H1 (cell line): ENCODE data around the gene TINAG. TPM values are rescaled to one million over a fixed set of nuclear protein-coding genes. Genes with fewer than 3 reads are reported as not detected.

Experiments used
- CTCF ChIA-PET: fragments of 300-600 bp; sonication (Branson Sonifier 250); formaldehyde crosslinking; loops from one replicate; lab custom pipeline; 2021; ENCODE audit not compliant: partially characterized antibody; lab: Charles Lee
- POLR2A ChIA-PET: fragments of 300-600 bp; sonication (Branson Sonifier 250); formaldehyde crosslinking; loops from one replicate; lab custom pipeline; 2021; ENCODE audit warnings: inconsistent platforms; ENCODE audit not compliant: partially characterized antibody; lab: Charles Lee
- DNase-seq, 2 experiments: peaks; one replicate each; pipeline versions ENCODE4 v3.0.0 to v3.0.0-alpha.2; 2010 to 2022; ENCODE audit warnings: low spot score in 2 of 2, low read depth in 1 of 2, mixed read lengths in 1 of 2
- FAIRE-seq: peaks from 2 replicates; lab custom pipeline; 2011; peaks lifted over from hg19 to GRCh38; lab: Jason Lieb, UNC
- H2AFZ ChIP-seq: 2 replicates; pipeline ENCODE4 v1.8.1; 2012; ENCODE audit warnings: low read length, inconsistent platforms
- H2AK5ac ChIP-seq: 2 replicates; pipeline ENCODE4 v1.6.1; 2013; ENCODE audit warnings: low read depth, low read length
- H2BK120ac ChIP-seq: replicated peaks from 2 replicates; pipeline ENCODE3; 2013; ENCODE audit warnings: low read depth, low read length, inconsistent platforms
- H2BK12ac ChIP-seq: 2 replicates; pipeline ENCODE4 v1.6.1; 2013; ENCODE audit warnings: low read depth, low read length
- H2BK15ac ChIP-seq: 2 replicates; pipeline ENCODE4 v1.6.1; 2013; ENCODE audit warnings: low read length
- H2BK20ac ChIP-seq: 2 replicates; pipeline ENCODE4 v1.6.1; 2013; ENCODE audit warnings: low read length
- H2BK5ac ChIP-seq: 2 replicates; pipeline ENCODE4 v1.6.1; 2013; ENCODE audit warnings: low read depth, low read length
- H3K14ac ChIP-seq: 2 replicates; pipeline ENCODE4 v1.6.1; 2013; ENCODE audit warnings: inconsistent platforms; ENCODE audit not compliant: insufficient read length
- H3K18ac ChIP-seq: 2 replicates; pipeline ENCODE4 v1.6.1; 2013; ENCODE audit warnings: low read length; ENCODE audit errors: extremely low read depth
- H3K23ac ChIP-seq: 2 replicates; pipeline ENCODE4 v1.6.1; 2013; ENCODE audit warnings: inconsistent platforms; ENCODE audit not compliant: insufficient read length
- H3K23me2 ChIP-seq: 2 replicates; pipeline ENCODE4 v1.6.1; 2013; ENCODE audit warnings: low read depth, low read length
- H3K27ac ChIP-seq: 2 replicates; pipeline ENCODE4 v1.6.1; 2011; ENCODE audit warnings: low read depth, low read length, inconsistent platforms
- H3K27me3 ChIP-seq, 4 experiments: replicated peaks in 1 of 4; 1 replicate in 1 of 4; 2 replicates in 3 of 4; pipeline versions ENCODE4 v1.6.1 to v1.8.1; 2011 to 2013; ENCODE audit warnings: low read length in 3 of 4, mild to moderate bottlenecking in 3 of 4, inconsistent platforms in 2 of 4, mixed read lengths in 2 of 4, moderate library complexity in 1 of 4; ENCODE audit not compliant: control insufficient read depth in 3 of 4, insufficient read depth in 3 of 4; ENCODE audit errors: extremely low read depth in 1 of 4
- H3K36me3 ChIP-seq, 4 experiments: 2 replicates each; pipeline versions ENCODE4 v1.6.1 to v1.8.1; 2011 to 2013; ENCODE audit warnings: mild to moderate bottlenecking in 4 of 4, low read length in 3 of 4, moderate library complexity in 2 of 4, control low read depth in 1 of 4, inconsistent platforms in 1 of 4; ENCODE audit not compliant: insufficient read depth in 4 of 4, control insufficient read depth in 2 of 4
- H3K4ac ChIP-seq: replicated peaks from 2 replicates; pipeline ENCODE3; 2013; ENCODE audit warnings: low read length, low read depth, mixed read lengths, inconsistent platforms; ENCODE audit not compliant: insufficient read length
- H3K4me1 ChIP-seq, 4 experiments: replicated peaks in 1 of 4; 1 replicate in 1 of 4; 2 replicates in 3 of 4; pipeline versions ENCODE4 v1.6.1 to v1.8.1; 2011 to 2013; ENCODE audit warnings: low read length in 3 of 4, inconsistent platforms in 2 of 4, mixed read lengths in 1 of 4; ENCODE audit not compliant: insufficient read depth in 4 of 4, control insufficient read depth in 3 of 4
- H3K4me2 ChIP-seq, 2 experiments: 2 replicates each; pipeline versions ENCODE4 v1.6.1 to v1.8.1; 2011 to 2013; ENCODE audit warnings: low read depth in 2 of 2, low read length in 2 of 2, control low read depth in 1 of 2, inconsistent platforms in 1 of 2, mild to moderate bottlenecking in 1 of 2; ENCODE audit not compliant: insufficient read depth in 1 of 2
- H3K4me3 ChIP-seq, 4 experiments: fragments of 200-600, 300-600 bp in 1 of 4; sonication (generic), shearing (Covaris generic), sonication (Bioruptor Twin) in 1 of 4; 2 replicates each; pipeline versions ENCODE4 v1.5.1 to v1.8.1; 2011 to 2016; ENCODE audit warnings: low read length in 4 of 4, low read depth in 3 of 4, control low read depth in 2 of 4, inconsistent platforms in 2 of 4, mild to moderate bottlenecking in 2 of 4, mixed read lengths in 1 of 4, moderate library complexity in 1 of 4; ENCODE audit not compliant: insufficient read depth in 2 of 4; ENCODE audit errors: extremely low read depth in 1 of 4
- H3K56ac ChIP-seq: replicated peaks from 2 replicates; pipeline ENCODE3; 2013; ENCODE audit warnings: low read depth, mild to moderate bottlenecking, mixed read lengths, low read length, inconsistent platforms; ENCODE audit not compliant: insufficient read length
- H3K79me1 ChIP-seq: 2 replicates; pipeline ENCODE4 v1.6.1; 2013; ENCODE audit warnings: low read depth, low read length, control low read depth
- H3K79me2 ChIP-seq, 2 experiments: 2 replicates each; pipeline versions ENCODE4 v1.6.1 to v1.8.1; 2012 to 2013; ENCODE audit warnings: low read length in 2 of 2, mild to moderate bottlenecking in 2 of 2, inconsistent platforms in 1 of 2; ENCODE audit not compliant: insufficient read depth in 2 of 2, control insufficient read depth in 1 of 2
- H3K9ac ChIP-seq, 4 experiments: replicated peaks in 1 of 4; 1 replicate in 1 of 4; 2 replicates in 3 of 4; pipeline versions ENCODE4 v1.6.1 to v1.8.1; 2011 to 2013; ENCODE audit warnings: low read depth in 3 of 4, low read length in 3 of 4, control low read depth in 2 of 4, mild to moderate bottlenecking in 2 of 4, moderate library complexity in 2 of 4, inconsistent platforms in 1 of 4; ENCODE audit errors: extremely low read depth in 1 of 4
- H3K9me3 ChIP-seq, 2 experiments: 2 replicates each; pipeline versions ENCODE4 v1.6.1 to v1.8.1; 2012 to 2013; ENCODE audit warnings: mild to moderate bottlenecking in 2 of 2, moderate library complexity in 2 of 2, control low read depth in 1 of 2, inconsistent platforms in 1 of 2, low read depth in 1 of 2, low read length in 1 of 2, mixed read lengths in 1 of 2; ENCODE audit not compliant: insufficient read depth in 2 of 2
- H4K20me1 ChIP-seq, 2 experiments: replicated peaks in 1 of 2; 2 replicates each; pipeline versions ENCODE3 to v1.8.1; 2011 to 2013; ENCODE audit warnings: inconsistent platforms in 2 of 2, low read length in 2 of 2, mild to moderate bottlenecking in 1 of 2; ENCODE audit not compliant: insufficient read depth in 2 of 2, control insufficient read depth in 1 of 2
- H4K5ac ChIP-seq: 2 replicates; pipeline ENCODE4 v1.6.1; 2013; ENCODE audit warnings: low read length, low read depth, mixed read lengths, inconsistent platforms; ENCODE audit not compliant: insufficient read length
- H4K8ac ChIP-seq: 2 replicates; pipeline ENCODE4 v1.8.0; 2013; ENCODE audit warnings: mild to moderate bottlenecking, moderate library complexity, low read length, inconsistent platforms; ENCODE audit not compliant: insufficient read depth; ENCODE audit errors: extremely low read depth
- H4K91ac ChIP-seq: replicated peaks from 2 replicates; pipeline ENCODE3; 2013; ENCODE audit warnings: low read length, mixed read lengths, inconsistent platforms; ENCODE audit not compliant: insufficient read length
- BCL11A ChIP-seq, 2 experiments: IDR thresholded peaks; one replicate each; pipeline ENCODE4 v1.6.1; 2011; ENCODE audit warnings: low read depth in 2 of 2, low read length in 2 of 2, mild to moderate bottlenecking in 2 of 2
- CHD2 ChIP-seq: IDR thresholded peaks from 2 replicates; pipeline ENCODE4 v1.6.1; 2012; ENCODE audit warnings: low read length, improper control_type of control experiment
- KDM1A ChIP-seq: fragments of 200-600, 300-600 bp; sonication (generic); IDR thresholded peaks from 2 replicates; pipeline ENCODE4 v1.7.1; 2016; ENCODE audit warnings: mild to moderate bottlenecking, low read length, borderline replicate concordance
- POLR2A ChIP-seq, 2 experiments: IDR thresholded peaks; 1 replicate in 1 of 2; 2 replicates in 1 of 2; pipeline ENCODE4 v1.6.1; 2011; ENCODE audit warnings: low read depth in 2 of 2, low read length in 2 of 2, mild to moderate bottlenecking in 2 of 2; ENCODE audit errors: control extremely low read depth in 1 of 2
- SIX5 ChIP-seq: IDR thresholded peaks from 2 replicates; pipeline ENCODE4 v1.6.1; 2011; ENCODE audit warnings: mild to moderate bottlenecking, low read depth, low read length
- SP2 ChIP-seq: IDR thresholded peaks from 2 replicates; pipeline ENCODE4 v1.6.1; 2012; ENCODE audit warnings: mild to moderate bottlenecking, low read length, inconsistent platforms
- SUZ12 ChIP-seq: fragments of 200-600 bp; sonication (generic); IDR thresholded peaks from 2 replicates; pipeline ENCODE4 v1.6.1; 2012; ENCODE audit warnings: mild to moderate bottlenecking, inconsistent platforms, low read length, moderate library complexity, mixed read lengths
- TAF1 ChIP-seq: IDR thresholded peaks from 2 replicates; pipeline ENCODE4 v1.6.1; 2011; ENCODE audit warnings: mild to moderate bottlenecking, low read depth, low read length
- YY1 ChIP-seq: IDR thresholded peaks from 2 replicates; pipeline ENCODE4 v1.6.1; 2011; ENCODE audit warnings: low read depth, mild to moderate bottlenecking, low read length
- ZNF274 ChIP-seq: IDR thresholded peaks from 2 replicates; pipeline ENCODE4 v1.7.0; 2012; ENCODE audit warnings: low read length, borderline replicate concordance; ENCODE audit errors: extremely low read depth
- WGBS, 2 experiments: shearing (Covaris generic) in 1 of 2; methylation state at CpG; one replicate each; pipeline versions ENCODE4 v1.1.6 to v1.1.7; 2013 to 2015; ENCODE audit warnings: low lambda C conversion rate in 2 of 2, mixed read lengths in 2 of 2, inconsistent platforms in 1 of 2, low coverage in 1 of 2, missing lambda C conversion rate in 1 of 2; ENCODE audit not compliant: insufficient replicate concordance in 2 of 2, insufficient coverage in 1 of 2, insufficient read length in 1 of 2; ENCODE audit errors: extremely low coverage in 1 of 2, missing lambda C conversion rate in 1 of 2; 5-methylcytosine and 5-hydroxymethylcytosine counted together
- polyA plus RNA-seq, 7 experiments: library from polyadenylated mRNA; depleted of rRNA in 3 of 7; stranded (reverse) in 5 of 7; unstranded in 2 of 7; fragments of >200 nt in 5 of 7; fragments of 200-250 nt in 2 of 7; gene quantifications; 1 replicate in 5 of 7; 2 replicates in 1 of 7; 4 replicates in 1 of 7; pipeline versions ENCODE4 v1.2.1 to v1.2.3, GENCODE V29; 2011 to 2013; ENCODE audit warnings: missing spikeins in 2 of 7, mixed read lengths in 2 of 7
- total RNA-seq: library from RNA; stranded (reverse); fragmentation: NEBNext Ultra II Directional; extraction: Animal tissue kit (Norgen Biotek cat#: 25700); gene quantifications from 2 replicates; pipeline ENCODE4 v1.2.1, GENCODE V29; 2021

TINAG gene
- total and polyA plus RNA-seq, 2 of the 8 experiments (the other 6 are each of a cell fraction or from before 2014, with no cell fraction given): not detected

DNA sequence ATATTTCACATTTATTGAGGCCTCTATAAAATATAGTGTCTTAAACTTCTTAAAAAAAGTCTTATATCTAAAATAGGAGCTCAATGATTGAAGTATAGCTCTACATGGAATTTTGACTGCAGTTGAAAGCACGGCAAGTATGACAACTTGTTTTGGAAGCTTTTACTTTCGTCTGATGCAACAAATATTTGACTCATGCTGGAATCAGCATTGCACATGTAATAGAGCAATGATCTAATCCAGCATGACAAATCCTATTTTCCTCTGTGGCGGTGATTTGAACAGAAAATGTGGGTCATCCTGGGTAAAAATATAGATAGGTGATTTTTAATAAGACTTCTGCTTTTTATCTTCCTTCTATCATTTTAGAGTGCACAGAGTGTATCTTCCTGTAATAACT lies 111.6 kb downstream of the TINAG start:
- no peak overlapping the region for H4K5ac ChIP-seq
- no peak for FAIRE-seq
- 94% methylated on average over 3 of the region's 3 CpGs; no CpG with 5 or more reads in 1 of the 2 experiments for WGBS, 2 experiments
- no peak for TF ChIP-seq SUZ12
- TF ChIP-seq TAF1: no peak
- no peak for TF ChIP-seq POLR2A (IDR thresholded peaks at IDR 0.05; ENCODE audit: control extremely low read depth in 1 of 2, low read depth in 2 of 2, low read length in 2 of 2)
- TF ChIP-seq ZNF274: no peak
- no peak for TF ChIP-seq SP2
- TF ChIP-seq CHD2: no peak
- no peak for TF ChIP-seq YY1
- no peak for TF ChIP-seq SIX5
- TF ChIP-seq BCL11A (IDR thresholded peaks at IDR 0.05; ENCODE audit: low read depth in 2 of 2, low read length in 2 of 2): no peak
- no peak for TF ChIP-seq KDM1A

More for the DNA sequence above, 111.6 kb downstream of the TINAG start:
- no peak overlapping the region for H3K18ac ChIP-seq
- H3K9me3 ChIP-seq: no peaks in the 10 kb centered on the region
- H4K20me1 ChIP-seq: no peaks in the 10 kb centered on the region
- no peak overlapping the region for H3K4me3 ChIP-seq
- H3K4me1 ChIP-seq: no peaks in the 10 kb centered on the region
- no peak overlapping the region for H3K56ac ChIP-seq
- POLR2A ChIA-PET: no interaction called here
- no peak overlapping the region for H2BK120ac ChIP-seq
- H2BK5ac ChIP-seq: no peak overlapping the region
- H3K23me2 ChIP-seq: no peaks in the 10 kb centered on the region
- H2BK20ac ChIP-seq: no peak overlapping the region
- H4K91ac ChIP-seq: no peak overlapping the region
- H2BK15ac ChIP-seq: no peak overlapping the region
- no peak overlapping the region for H3K4ac ChIP-seq
- H3K79me2 ChIP-seq: no peaks in the 10 kb centered on the region
- no peaks in the 10 kb centered on the region for H3K79me1 ChIP-seq
- H3K27ac ChIP-seq: no peak overlapping the region
- H3K36me3 ChIP-seq: no peaks in the 10 kb centered on the region
- H3K27me3 ChIP-seq: no peaks in the 10 kb centered on the region
- H3K14ac ChIP-seq: no peak overlapping the region
- no peak overlapping the region for H3K4me2 ChIP-seq
- CTCF ChIA-PET: interaction anchor here (0.5 to 1.1 kb wide), 2 partner anchors 31 to 586 kb away, joined by 3 to 4 read pairs; no protein-coding TSS in a partner anchor
- no peak overlapping the region for H2AFZ ChIP-seq
- no peak for DNase-seq
- H2AK5ac ChIP-seq: no peak overlapping the region
- no peak overlapping the region for H3K9ac ChIP-seq
- H2BK12ac ChIP-seq: no peak overlapping the region
- H3K23ac ChIP-seq: no peak overlapping the region
- no peak overlapping the region for H4K8ac ChIP-seq
